ENCODE results near the gene RBM47.
A peak's percentile ranks its signal among the peaks of the same experiment; 100 is the strongest.

The RBM47 gene

GRCh38 chr4:40582413-40582812, 47.3 kb downstream of the RBM47 start:
- Histone ChIP-seq H3K9me3 (ENCODE audit: severe bottlenecking) (no peaks in the 10 kb centered on the region), H3K36me3 (no peaks in the 10 kb centered on the region), H3K4me3 (ENCODE audit: low read depth, low read length) (no peak overlapping the region), H3K27me3 (ENCODE audit: insufficient read depth, low read depth, severe bottlenecking) (no peaks in the 10 kb centered on the region), H3K27ac (no peak overlapping the region)
- TF ChIP-seq CTCF (IDR thresholded peaks at IDR 0.05; ENCODE audit: low read depth, low read length), result no peak
- no peak for DNase-seq

GRCh38 chr4:40581254-40582140, 48.2 kb downstream of the RBM47 start:
- H3K27ac ChIP-seq, result no peak overlapping the region
- no peak for DNase-seq
- H3K4me3 ChIP-seq (ENCODE audit: low read depth, low read length), result no peak overlapping the region
- no peaks in the 10 kb centered on the region for H3K27me3 ChIP-seq (ENCODE audit: insufficient read depth, low read depth, severe bottlenecking)
- no peak for TF ChIP-seq CTCF (IDR thresholded peaks at IDR 0.05; ENCODE audit: low read depth, low read length)
- H3K36me3 ChIP-seq, result no peaks in the 10 kb centered on the region
- no peaks in the 10 kb centered on the region for H3K9me3 ChIP-seq (ENCODE audit: severe bottlenecking)

- TF ChIP-seq CTCF (IDR thresholded peaks at IDR 0.05; ENCODE audit: low read depth, low read length), result no peak
- Histone ChIP-seq H3K27me3 (ENCODE audit: insufficient read depth, low read depth, severe bottlenecking) (no peaks in the 10 kb centered on the region), H3K4me3 (ENCODE audit: low read depth, low read length) (no peak overlapping the region), H3K36me3 (no peaks in the 10 kb centered on the region), H3K9me3 (ENCODE audit: severe bottlenecking) (no peaks in the 10 kb centered on the region), H3K27ac (no peak overlapping the region)
- no peak for DNase-seq
Observed at GRCh38 chr4:40579983-40580382, 49.7 kb downstream of the RBM47 start.

GRCh38 chr4:40577588-40578253, 51.9 kb downstream of the RBM47 start:
- TF ChIP-seq CTCF (IDR thresholded peaks at IDR 0.05; ENCODE audit: low read depth, low read length), result no peak
- no peaks in the 10 kb centered on the region for H3K27me3 ChIP-seq (ENCODE audit: insufficient read depth, low read depth, severe bottlenecking)
- no peaks in the 10 kb centered on the region for H3K36me3 ChIP-seq
- no peak overlapping the region for H3K4me3 ChIP-seq (ENCODE audit: low read depth, low read length)
- H3K27ac ChIP-seq, result peak overlapping the region; percentile 27
- no peak for DNase-seq
- no peaks in the 10 kb centered on the region for H3K9me3 ChIP-seq (ENCODE audit: severe bottlenecking)

- Histone ChIP-seq H3K27ac (peak overlapping the region; percentile 27), H3K36me3 (no peaks in the 10 kb centered on the region), H3K9me3 (ENCODE audit: severe bottlenecking) (no peaks in the 10 kb centered on the region), H3K4me3 (ENCODE audit: low read depth, low read length) (no peak overlapping the region), H3K27me3 (ENCODE audit: insufficient read depth, low read depth, severe bottlenecking) (no peaks in the 10 kb centered on the region)
- no peak for DNase-seq
- no peak for TF ChIP-seq CTCF (IDR thresholded peaks at IDR 0.05; ENCODE audit: low read depth, low read length)
Observed at GRCh38 chr4:40576651-40577480, 52.8 kb downstream of the RBM47 start.

Data from WERI-Rb-1 (cell line).